Kidney (tissue), 14 donors: Measurements from ENCODE around the gene PHF14. TPM values are rescaled to one million over a fixed set of nuclear protein-coding genes. Genes with fewer than 3 reads are reported as not detected.

ENCODE experiments used
- DNase-seq, 5 donors: peaks; one replicate each; pipeline ENCODE4 v3.0.0-alpha.2; 2013 to 2020
- FAIRE-seq: peaks from 2 replicates; lab custom pipeline; 2012; peaks lifted over from hg19 to GRCh38; lab: Jason Lieb, UNC
- H3K27ac ChIP-seq, 2 donors: one replicate each; pipeline ENCODE4 v1.7.0; 2013; ENCODE audit warnings: low read depth in 2 of 2, low read length in 2 of 2, inconsistent platforms in 1 of 2
- H3K27me3 ChIP-seq: one replicate; pipeline ENCODE4 v1.7.1; 2013; ENCODE audit warnings: low read length, inconsistent platforms; ENCODE audit not compliant: control insufficient read depth, insufficient read depth
- H3K36me3 ChIP-seq, 3 donors: one replicate each; pipeline versions ENCODE4 v1.7.0 to v1.7.1; 2013; ENCODE audit warnings: low read length in 3 of 3, control low read depth in 1 of 3, inconsistent platforms in 1 of 3; ENCODE audit not compliant: insufficient read depth in 3 of 3, control insufficient read depth in 2 of 3
- H3K4me1 ChIP-seq, 3 donors: one replicate each; pipeline versions ENCODE4 v1.7.0 to v1.7.1; 2013; ENCODE audit warnings: low read length in 3 of 3, inconsistent platforms in 1 of 3, low read depth in 1 of 3; ENCODE audit not compliant: control insufficient read depth in 2 of 3, insufficient read depth in 2 of 3
- H3K4me3 ChIP-seq, 3 donors: one replicate each; pipeline versions ENCODE4 v1.7.0 to v1.8.1; 2013; ENCODE audit warnings: low read length in 3 of 3, control low read depth in 1 of 3, inconsistent platforms in 1 of 3
- H3K9ac ChIP-seq, 3 donors: one replicate each; pipeline versions ENCODE4 v1.7.0 to v1.7.1; 2013; ENCODE audit warnings: low read length in 3 of 3, control low read depth in 1 of 3, inconsistent platforms in 1 of 3
- H3K9me3 ChIP-seq, 3 donors: one replicate each; pipeline versions ENCODE4 v1.7.0 to v1.7.1; 2013; ENCODE audit warnings: low read length in 3 of 3, control low read depth in 1 of 3, inconsistent platforms in 1 of 3; ENCODE audit not compliant: control insufficient read depth in 2 of 3, insufficient read depth in 1 of 3
- intact Hi-C: fragments of 100-400 bp; cut with DNase I; formaldehyde crosslinking; loops from one replicate; pipeline ENCODE4 v1.11.1; 2022
- polyA plus RNA-seq: library from polyadenylated mRNA; stranded (reverse); fragments of 350-450 nt; fragmentation: Illumina TruSeq; extraction: RNeasy Lipid Tissue Mini Kit (QIAGEN cat#74804); gene quantifications from one replicate; pipeline ENCODE4 v1.2.3, GENCODE V29; 2014; ENCODE audit warnings: low read depth, low replicate concordance; ENCODE audit not compliant: insufficient read depth
- total RNA-seq: library from RNA; stranded (reverse); fragmentation: NEBNext Ultra II Directional; extraction: Animal tissue kit (Norgen Biotek cat#: 25700); gene quantifications from one replicate; pipeline ENCODE4 v1.2.1, GENCODE V29; 2021
- TF ChIP-seq, protein P1 (sequence below): IDR thresholded peaks from 3 replicates; pipeline ENCODE4 v1.5.1; 2012; ENCODE audit warnings: mild to moderate bottlenecking, moderate library complexity, borderline replicate concordance; ENCODE audit not compliant: insufficient read depth; ENCODE audit errors: extremely low read depth
- donor health status: control.
- donor health status: control.
- donor health status: control.
- donor health status: control.
- donor health status: control.
- donor health status: DM: yes; HTN: yes; CAD: no.
- donor health status: Normal renal cell carcinoma (clear cell type).

PHF14 gene
- total and polyA plus RNA-seq, 2 donors from 2014 or later: 17.1 to 31.7 TPM

- Histone ChIP-seq H3K4me1 (peaks cover 0 to 10% (median 4%) of the 10 kb centered on the region in 3 donors), H3K4me3 (no peak overlapping the region), H3K27ac (no peak overlapping the region), H3K9me3 (no peaks in the 10 kb centered on the region), H3K27me3 (no peaks in the 10 kb centered on the region), H3K9ac (no peak overlapping the region), H3K36me3 (no peaks in the 10 kb centered on the region)
- TF ChIP-seq, protein P1, sequence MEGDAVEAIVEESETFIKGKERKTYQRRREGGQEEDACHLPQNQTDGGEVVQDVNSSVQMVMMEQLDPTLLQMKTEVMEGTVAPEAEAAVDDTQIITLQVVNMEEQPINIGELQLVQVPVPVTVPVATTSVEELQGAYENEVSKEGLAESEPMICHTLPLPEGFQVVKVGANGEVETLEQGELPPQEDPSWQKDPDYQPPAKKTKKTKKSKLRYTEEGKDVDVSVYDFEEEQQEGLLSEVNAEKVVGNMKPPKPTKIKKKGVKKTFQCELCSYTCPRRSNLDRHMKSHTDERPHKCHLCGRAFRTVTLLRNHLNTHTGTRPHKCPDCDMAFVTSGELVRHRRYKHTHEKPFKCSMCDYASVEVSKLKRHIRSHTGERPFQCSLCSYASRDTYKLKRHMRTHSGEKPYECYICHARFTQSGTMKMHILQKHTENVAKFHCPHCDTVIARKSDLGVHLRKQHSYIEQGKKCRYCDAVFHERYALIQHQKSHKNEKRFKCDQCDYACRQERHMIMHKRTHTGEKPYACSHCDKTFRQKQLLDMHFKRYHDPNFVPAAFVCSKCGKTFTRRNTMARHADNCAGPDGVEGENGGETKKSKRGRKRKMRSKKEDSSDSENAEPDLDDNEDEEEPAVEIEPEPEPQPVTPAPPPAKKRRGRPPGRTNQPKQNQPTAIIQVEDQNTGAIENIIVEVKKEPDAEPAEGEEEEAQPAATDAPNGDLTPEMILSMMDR: no peak
- DNase-seq (no peak), FAIRE-seq (no peak)
- intact Hi-C loops: no loop called here
Observed at GRCh38 chr7:11208883-11209465, 235.3 kb downstream of the PHF14 start.

- H3K27me3 ChIP-seq: no peaks in the 10 kb centered on the region
- no peak overlapping the region for H3K9ac ChIP-seq
- DNase-seq (no peak), FAIRE-seq (no peak)
- no peak overlapping the region for H3K27ac ChIP-seq
- H3K36me3 ChIP-seq: no peaks in the 10 kb centered on the region
- peaks cover 0 to 10% (median 4%) of the 10 kb centered on the region in 3 donors for H3K4me1 ChIP-seq
- H3K9me3 ChIP-seq: no peaks in the 10 kb centered on the region
- TF ChIP-seq, protein P1: no peak
- intact Hi-C loops: no loop called here
- no peak overlapping the region for H3K4me3 ChIP-seq
Observed at GRCh38 chr7:11210374-11210773, 236.7 kb downstream of the PHF14 start.

DNA sequence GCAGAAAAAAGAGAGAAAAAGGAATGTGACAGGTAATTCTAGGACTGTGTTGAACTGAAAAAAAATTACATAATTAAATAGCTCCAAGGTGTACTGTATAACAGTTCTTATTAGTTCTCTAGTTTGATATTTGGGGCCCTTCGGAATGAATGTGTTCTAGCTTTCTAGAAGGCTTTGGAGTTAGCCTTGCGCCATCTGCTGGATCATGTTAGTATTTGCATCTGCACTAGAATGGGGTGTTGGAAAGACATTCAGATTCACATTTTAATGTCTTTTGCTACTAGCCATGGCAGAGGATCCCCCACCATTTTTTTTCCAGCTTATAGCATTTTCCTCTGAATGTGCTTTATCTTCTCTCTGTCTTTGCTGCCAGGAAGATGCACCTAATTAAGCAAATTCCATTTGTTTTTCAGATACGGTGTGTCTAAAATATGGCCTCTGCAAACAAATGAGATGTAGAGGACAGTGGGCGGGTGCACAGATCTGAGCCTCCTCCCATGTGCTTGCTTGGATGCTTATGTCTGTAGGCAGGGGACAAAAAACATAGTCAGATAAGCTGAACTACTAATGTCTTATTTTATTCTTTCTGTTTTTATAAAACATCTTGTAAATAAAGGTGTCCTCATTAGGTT, 238.5 kb downstream of the PHF14 start:
- peak in 3 of 5 donors; percentile 42 to 92 (median 80) for DNase-seq
- H3K9ac ChIP-seq: no peak overlapping the region
- TF ChIP-seq, protein P1: peak; percentile 79
- no peaks in the 10 kb centered on the region for H3K9me3 ChIP-seq
- no peak overlapping the region for H3K4me3 ChIP-seq
- no peaks in the 10 kb centered on the region for H3K27me3 ChIP-seq
- H3K27ac ChIP-seq: no peak overlapping the region
- H3K36me3 ChIP-seq: no peaks in the 10 kb centered on the region
- peaks cover 0 to 22% (median 4%) of the 10 kb centered on the region in 3 donors for H3K4me1 ChIP-seq
- peak; percentile 80 for FAIRE-seq
- intact Hi-C loops: no loop called here
